KMS-11 (cell line): ENCODE results near the gene JAG2.

Experiments
- H2AFZ ChIP-seq: fragments of 200-600 bp; sonication (generic); 2 replicates; pipeline ENCODE4 v1.6.1; 2016; ENCODE audit warnings: antibody characterized with exemption, mixed run types, low read depth
- H3K27ac ChIP-seq: fragments of 200-600 bp; sonication (generic); 2 replicates; pipeline ENCODE4 v1.6.1; 2016; ENCODE audit warnings: mild to moderate bottlenecking, mixed run types
- H3K27me3 ChIP-seq: fragments of 200-600 bp; sonication (generic); 2 replicates; pipeline ENCODE4 v1.6.1; 2017; ENCODE audit warnings: mild to moderate bottlenecking, low read depth, mixed run types, moderate library complexity; ENCODE audit not compliant: insufficient read depth
- H3K36me3 ChIP-seq: fragments of 200-600 bp; sonication (generic); 2 replicates; pipeline ENCODE4 v1.6.1; 2017; ENCODE audit warnings: mild to moderate bottlenecking, mixed run types; ENCODE audit not compliant: insufficient read depth
- H3K4me1 ChIP-seq: fragments of 200-600 bp; sonication (generic); 2 replicates; pipeline ENCODE4 v1.6.1; 2016; ENCODE audit warnings: mild to moderate bottlenecking, low read depth, mixed run types; ENCODE audit not compliant: poor library complexity, severe bottlenecking
- H3K4me2 ChIP-seq: fragments of 200-600 bp; sonication (generic); 2 replicates; pipeline ENCODE4 v1.7.0; 2016; ENCODE audit warnings: mild to moderate bottlenecking, mixed run types
- H3K4me3 ChIP-seq: fragments of 200-600 bp; sonication (generic); IDR thresholded peaks from 2 replicates; pipeline ENCODE4 v1.6.1; 2017; ENCODE audit warnings: low read depth, low read length, mixed read lengths; ENCODE audit not compliant: insufficient read depth
- H3K79me2 ChIP-seq: fragments of 200-600 bp; sonication (generic); 2 replicates; pipeline ENCODE4 v1.6.1; 2016; ENCODE audit warnings: low read depth, mixed run types; ENCODE audit not compliant: insufficient read depth
- H3K9ac ChIP-seq: fragments of 200-600 bp; sonication (generic); 2 replicates; pipeline ENCODE4 v1.6.1; 2016; ENCODE audit warnings: mild to moderate bottlenecking, mixed run types
- H4K20me1 ChIP-seq: fragments of 200-600 bp; sonication (generic); 2 replicates; pipeline ENCODE4 v1.6.1; 2016; ENCODE audit warnings: mild to moderate bottlenecking, mixed run types; ENCODE audit not compliant: insufficient read depth
- TF ChIP-seq, protein P1 (sequence below): fragments of 200-600 bp; sonication (generic); conservative IDR thresholded peaks from 2 replicates; pipeline ENCODE4 v1.6.1; 2017; ENCODE audit warnings: low read depth, mild to moderate bottlenecking, antibody characterized with exemption, low read length, moderate library complexity, mixed read lengths

JAG2 gene

DNA sequence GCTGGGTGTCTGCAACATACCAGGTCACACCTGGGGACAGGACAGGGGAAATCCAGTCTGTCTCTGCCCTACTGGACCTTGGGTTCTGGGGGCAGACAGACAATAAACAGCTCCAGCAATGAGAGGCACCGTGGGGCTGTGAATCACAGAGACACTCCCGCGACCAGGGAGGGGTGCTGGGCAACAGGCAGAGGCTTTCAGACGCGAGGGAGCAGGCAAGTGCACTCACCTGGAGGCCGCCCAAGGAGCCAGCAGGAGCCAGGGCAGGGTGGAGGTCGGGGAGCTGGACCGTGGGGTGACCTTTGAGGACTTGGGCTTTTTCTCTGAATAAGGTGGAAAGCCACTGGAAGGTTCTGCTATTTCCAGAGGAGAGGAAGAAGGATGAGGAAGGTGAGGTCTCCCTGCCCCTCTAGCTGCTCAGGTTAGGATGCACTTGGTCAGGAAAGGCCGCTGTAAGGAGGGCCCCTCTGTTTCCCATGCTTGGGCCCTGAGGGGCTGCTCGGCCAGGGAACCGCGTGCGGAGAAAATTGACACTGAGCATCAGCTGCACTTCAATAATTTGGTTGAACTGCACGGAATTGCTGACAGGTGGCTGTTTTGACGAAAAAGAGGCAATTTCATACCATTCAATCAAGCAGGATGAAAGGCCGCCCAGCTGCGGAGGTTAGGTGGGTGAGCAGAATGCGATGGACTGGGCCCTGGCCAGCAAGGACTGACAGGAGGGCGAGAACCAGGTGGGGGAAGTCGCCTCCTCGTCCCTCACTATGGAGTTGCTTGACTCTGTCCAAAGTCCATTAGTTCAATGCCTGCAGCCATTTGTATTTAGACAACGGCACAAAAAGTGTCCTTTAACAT lies 42.2 kb downstream of the JAG2 start:
- Histone ChIP-seq H2AFZ (no peak overlapping the region), H3K36me3 (no peaks in the 10 kb centered on the region), H3K27ac (no peak overlapping the region), H3K27me3 (peaks cover 3% of the 10 kb centered on the region; the same call in 1 of the 2 replicates), H3K4me1 (peaks cover 12% of the 10 kb centered on the region), H4K20me1 (no peaks in the 10 kb centered on the region), H3K9ac (no peak overlapping the region), H3K4me2 (no peak overlapping the region), H3K79me2 (no peaks in the 10 kb centered on the region), H3K4me3 (no peak overlapping the region)
- TF ChIP-seq, protein P1, sequence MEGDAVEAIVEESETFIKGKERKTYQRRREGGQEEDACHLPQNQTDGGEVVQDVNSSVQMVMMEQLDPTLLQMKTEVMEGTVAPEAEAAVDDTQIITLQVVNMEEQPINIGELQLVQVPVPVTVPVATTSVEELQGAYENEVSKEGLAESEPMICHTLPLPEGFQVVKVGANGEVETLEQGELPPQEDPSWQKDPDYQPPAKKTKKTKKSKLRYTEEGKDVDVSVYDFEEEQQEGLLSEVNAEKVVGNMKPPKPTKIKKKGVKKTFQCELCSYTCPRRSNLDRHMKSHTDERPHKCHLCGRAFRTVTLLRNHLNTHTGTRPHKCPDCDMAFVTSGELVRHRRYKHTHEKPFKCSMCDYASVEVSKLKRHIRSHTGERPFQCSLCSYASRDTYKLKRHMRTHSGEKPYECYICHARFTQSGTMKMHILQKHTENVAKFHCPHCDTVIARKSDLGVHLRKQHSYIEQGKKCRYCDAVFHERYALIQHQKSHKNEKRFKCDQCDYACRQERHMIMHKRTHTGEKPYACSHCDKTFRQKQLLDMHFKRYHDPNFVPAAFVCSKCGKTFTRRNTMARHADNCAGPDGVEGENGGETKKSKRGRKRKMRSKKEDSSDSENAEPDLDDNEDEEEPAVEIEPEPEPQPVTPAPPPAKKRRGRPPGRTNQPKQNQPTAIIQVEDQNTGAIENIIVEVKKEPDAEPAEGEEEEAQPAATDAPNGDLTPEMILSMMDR, result no peak

DNA sequence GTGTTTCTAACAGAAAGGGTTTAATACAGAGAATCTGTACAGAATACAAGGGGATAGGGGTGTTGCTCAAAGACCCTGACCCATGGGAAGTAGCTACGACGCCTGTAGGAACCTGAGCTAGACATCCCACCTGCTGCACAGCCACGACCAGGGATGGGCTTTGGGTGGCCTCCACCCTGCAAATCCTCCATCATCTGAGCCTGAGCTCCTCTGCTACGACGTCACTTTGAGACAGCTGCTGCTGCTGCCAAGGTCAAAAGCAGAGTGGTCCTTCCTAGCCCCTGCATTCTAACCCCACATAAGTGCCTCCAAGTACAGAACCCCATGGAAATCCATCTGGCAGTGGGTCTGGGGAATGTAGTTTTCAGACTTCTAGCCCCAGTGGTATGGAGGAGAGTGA lies 43.8 kb downstream of the JAG2 start:
- H3K27ac ChIP-seq, result no peak overlapping the region
- peaks cover 3% of the 10 kb centered on the region; the same call in 1 of the 2 replicates for H3K27me3 ChIP-seq
- no peaks in the 10 kb centered on the region for H4K20me1 ChIP-seq
- H3K36me3 ChIP-seq, result no peaks in the 10 kb centered on the region
- no peaks in the 10 kb centered on the region for H3K79me2 ChIP-seq
- peak overlapping the region; percentile 17; the same call in 1 of the 2 replicates for H3K4me2 ChIP-seq
- no peak overlapping the region for H3K4me3 ChIP-seq
- H2AFZ ChIP-seq, result no peak overlapping the region
- H3K9ac ChIP-seq, result no peak overlapping the region
- TF ChIP-seq, protein P1, result no peak
- H3K4me1 ChIP-seq, result peaks cover 12% of the 10 kb centered on the region

DNA sequence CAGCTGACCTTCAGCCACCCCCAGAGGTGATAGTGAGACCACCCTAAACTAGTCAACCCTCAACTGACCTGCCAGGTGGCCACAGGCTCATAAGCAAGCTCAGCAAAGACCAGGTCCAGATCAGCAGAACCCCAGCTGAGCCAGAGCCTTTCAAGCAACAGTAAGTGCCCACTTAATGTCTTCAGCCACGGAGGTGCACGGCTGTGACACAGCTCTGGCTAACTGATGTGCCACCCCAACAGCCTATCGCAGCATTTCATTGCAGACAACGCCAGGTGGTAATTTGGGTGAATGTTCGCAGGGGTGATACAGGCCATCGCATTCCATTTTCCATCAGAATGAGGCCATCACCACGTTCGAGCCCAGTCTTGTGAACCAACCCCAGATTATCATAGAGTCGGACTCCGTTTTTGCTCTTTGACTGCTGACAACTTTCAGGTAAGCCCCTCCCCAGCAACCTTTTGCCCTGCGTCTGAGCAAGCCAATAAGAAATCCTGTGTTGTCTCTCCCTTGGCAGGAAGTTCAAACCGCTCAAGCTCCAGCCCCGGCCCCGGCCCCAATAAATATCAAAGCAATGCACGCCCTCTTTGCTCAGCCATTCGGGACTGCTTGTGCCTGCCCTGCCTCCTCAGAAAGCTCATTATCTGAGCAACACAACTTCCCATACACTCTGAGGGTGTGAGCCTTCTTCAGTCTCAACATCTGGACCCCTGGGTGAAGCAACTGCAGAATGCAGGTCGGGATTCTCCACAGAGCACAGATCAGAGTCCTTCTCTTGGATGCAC lies 44.4 kb downstream of the JAG2 start:
- peaks cover 12% of the 10 kb centered on the region for H3K4me1 ChIP-seq
- no peak overlapping the region for H3K27ac ChIP-seq
- no peaks in the 10 kb centered on the region for H3K36me3 ChIP-seq
- H4K20me1 ChIP-seq, result no peaks in the 10 kb centered on the region
- no peaks in the 10 kb centered on the region for H3K27me3 ChIP-seq
- H3K4me3 ChIP-seq, result no peak overlapping the region
- peak overlapping the region; percentile 17; the same call in 1 of the 2 replicates for H3K4me2 ChIP-seq
- H3K79me2 ChIP-seq, result no peaks in the 10 kb centered on the region
- TF ChIP-seq, protein P1, result no peak
- no peak overlapping the region for H3K9ac ChIP-seq
- H2AFZ ChIP-seq, result peak overlapping the region; percentile 18; the same call in 1 of the 2 replicates

DNA sequence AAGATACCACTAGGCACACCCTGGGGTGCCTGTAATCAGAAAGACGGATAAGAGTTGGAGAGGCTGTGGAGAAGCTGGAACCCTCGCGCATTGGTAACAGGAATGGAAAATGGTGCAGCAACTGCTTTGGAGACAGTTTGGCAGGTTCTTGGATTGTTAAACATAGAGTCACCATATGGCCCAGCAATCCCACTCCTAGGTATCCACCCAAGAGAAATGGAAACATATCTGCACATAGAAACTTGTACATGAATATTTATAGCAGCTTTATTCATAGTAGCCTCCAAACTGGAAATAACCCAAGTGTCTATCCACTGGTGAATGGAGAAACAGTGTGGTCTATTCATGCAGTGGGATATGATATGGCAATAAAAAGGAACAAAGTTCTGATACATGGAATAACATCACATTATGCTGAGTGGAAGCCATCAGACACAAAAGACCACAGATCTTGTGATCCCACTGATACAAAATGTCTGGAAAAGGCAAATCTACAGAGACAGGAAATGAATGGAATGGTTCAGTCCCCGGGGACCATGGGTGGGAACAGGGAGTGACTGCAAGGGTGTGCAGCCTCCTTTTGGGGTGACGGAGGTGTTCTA lies 45.4 kb downstream of the JAG2 start:
- Histone ChIP-seq H3K9ac (no peak overlapping the region), H2AFZ (no peak overlapping the region), H3K79me2 (no peaks in the 10 kb centered on the region), H3K27ac (no peak overlapping the region), H3K4me2 (no peak overlapping the region), H3K4me1 (peaks cover 12% of the 10 kb centered on the region), H3K36me3 (no peaks in the 10 kb centered on the region), H4K20me1 (no peaks in the 10 kb centered on the region), H3K4me3 (no peak overlapping the region), H3K27me3 (no peaks in the 10 kb centered on the region)
- TF ChIP-seq, protein P1, result no peak
